Measurements from ENCODE around the gene CFAP54. TPM values are rescaled to one million over a fixed set of nuclear protein-coding genes. Genes with fewer than 3 reads are reported as not detected.

The CFAP54 gene
- polyA plus RNA-seq, 2 of the 4 experiments (the other 2 are of a cell fraction): 0.70 to 1.2 TPM

DNA sequence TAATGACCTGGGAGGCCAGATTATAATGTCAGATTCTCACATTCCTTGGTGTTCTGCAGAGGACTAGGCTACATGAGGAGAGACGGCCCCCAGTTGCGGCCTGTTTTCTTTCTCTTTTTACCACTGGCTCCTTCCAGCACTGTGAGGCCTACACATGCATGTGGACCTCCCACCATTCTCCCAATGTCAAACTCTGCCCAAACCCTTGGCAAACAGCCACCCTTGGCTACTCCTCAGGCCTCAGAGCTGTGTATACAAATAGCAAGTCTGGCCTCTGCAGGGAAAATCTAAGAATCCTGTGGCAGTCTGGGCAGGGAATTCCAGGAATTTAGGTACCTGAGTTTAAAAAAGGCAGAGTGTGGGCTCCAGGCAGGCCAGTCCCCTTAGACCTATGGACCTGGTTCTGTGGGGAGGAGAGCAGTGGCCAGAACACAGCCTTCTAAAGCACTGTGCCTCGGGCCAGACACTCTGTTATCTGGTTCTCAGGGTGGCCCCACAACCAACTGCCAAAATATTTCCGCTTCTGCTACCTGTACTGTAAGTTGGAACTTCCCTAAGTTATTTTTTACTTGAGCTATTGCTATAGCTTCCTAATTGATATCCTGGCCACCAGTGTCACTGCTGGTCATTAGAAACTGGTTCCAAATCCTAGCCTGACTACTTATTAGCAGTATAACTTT, 397.8 kb downstream of the CFAP54 start:
- 69% methylated on average over 4 of the region's 4 CpGs for whole genome bisulfite sequencing (ENCODE audit: missing lambda C conversion rate)
- no peak overlapping the region for H3K4me2 ChIP-seq
- H3K4me3 ChIP-seq: no peak overlapping the region
- ChIA-PET POLR2A (no interaction called here), CTCF (no interaction called here)
- no peaks in the 10 kb centered on the region for H3K9me3 ChIP-seq
- FAIRE-seq: no peak
- no peak overlapping the region for H3K27ac ChIP-seq
- no peak for ATAC-seq
- TF ChIP-seq, protein P1, sequence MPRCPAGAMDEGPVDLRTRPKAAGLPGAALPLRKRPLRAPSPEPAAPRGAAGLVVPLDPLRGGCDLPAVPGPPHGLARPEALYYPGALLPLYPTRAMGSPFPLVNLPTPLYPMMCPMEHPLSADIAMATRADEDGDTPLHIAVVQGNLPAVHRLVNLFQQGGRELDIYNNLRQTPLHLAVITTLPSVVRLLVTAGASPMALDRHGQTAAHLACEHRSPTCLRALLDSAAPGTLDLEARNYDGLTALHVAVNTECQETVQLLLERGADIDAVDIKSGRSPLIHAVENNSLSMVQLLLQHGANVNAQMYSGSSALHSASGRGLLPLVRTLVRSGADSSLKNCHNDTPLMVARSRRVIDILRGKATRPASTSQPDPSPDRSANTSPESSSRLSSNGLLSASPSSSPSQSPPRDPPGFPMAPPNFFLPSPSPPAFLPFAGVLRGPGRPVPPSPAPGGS (IDR thresholded peaks at IDR 0.05): no peak
- TF ChIP-seq NFE2L2 (conservative IDR thresholded peaks at IDR 0.05; ENCODE audit: low read length) (no peak), PHF8 (IDR thresholded peaks at IDR 0.05; ENCODE audit: borderline replicate concordance, low read depth) (no peak), EHF (CRISPR knock-in tag; IDR thresholded peaks at IDR 0.05) (no peak), GATA3 (IDR thresholded peaks at IDR 0.05; ENCODE audit: borderline replicate concordance) (no peak), RNF2 (IDR thresholded peaks at IDR 0.05; ENCODE audit: borderline replicate concordance, low read depth) (no peak), RFX5 (IDR thresholded peaks at IDR 0.05) (no peak), RAD21 (conservative IDR thresholded peaks at IDR 0.05 in 1 of 2, IDR thresholded peaks at IDR 0.05 in 1 of 2) (no peak), EP300 (IDR thresholded peaks at IDR 0.05) (no peak), CBX8 (IDR thresholded peaks at IDR 0.05) (no peak), NPAS2 (CRISPR knock-in tag; IDR thresholded peaks at IDR 0.05; ENCODE audit: borderline replicate concordance) (no peak), CHD4 (IDR thresholded peaks at IDR 0.05; ENCODE audit: borderline replicate concordance) (no peak), FOXS1 (CRISPR knock-in tag; IDR thresholded peaks at IDR 0.05) (no peak), TP53 (CRISPR knock-in tag; IDR thresholded peaks at IDR 0.05) (no peak), CBX2 (IDR thresholded peaks at IDR 0.05; ENCODE audit: borderline replicate concordance, low read depth) (no peak), POLR2AphosphoS2 (conservative IDR thresholded peaks at IDR 0.05; ENCODE audit: low read length) (no peak)
- TF ChIP-seq, protein P2, sequence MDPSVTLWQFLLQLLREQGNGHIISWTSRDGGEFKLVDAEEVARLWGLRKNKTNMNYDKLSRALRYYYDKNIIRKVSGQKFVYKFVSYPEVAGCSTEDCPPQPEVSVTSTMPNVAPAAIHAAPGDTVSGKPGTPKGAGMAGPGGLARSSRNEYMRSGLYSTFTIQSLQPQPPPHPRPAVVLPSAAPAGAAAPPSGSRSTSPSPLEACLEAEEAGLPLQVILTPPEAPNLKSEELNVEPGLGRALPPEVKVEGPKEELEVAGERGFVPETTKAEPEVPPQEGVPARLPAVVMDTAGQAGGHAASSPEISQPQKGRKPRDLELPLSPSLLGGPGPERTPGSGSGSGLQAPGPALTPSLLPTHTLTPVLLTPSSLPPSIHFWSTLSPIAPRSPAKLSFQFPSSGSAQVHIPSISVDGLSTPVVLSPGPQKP (IDR thresholded peaks at IDR 0.05; ENCODE audit: low read depth, low read length): no peak
- DNase-seq (ENCODE audit: low read depth in 1 of 2, low spot score in 1 of 2): no peak
- peaks cover 14% of the 10 kb centered on the region; the same call in 2 of the 3 replicates for H3K4me1 ChIP-seq

DNA sequence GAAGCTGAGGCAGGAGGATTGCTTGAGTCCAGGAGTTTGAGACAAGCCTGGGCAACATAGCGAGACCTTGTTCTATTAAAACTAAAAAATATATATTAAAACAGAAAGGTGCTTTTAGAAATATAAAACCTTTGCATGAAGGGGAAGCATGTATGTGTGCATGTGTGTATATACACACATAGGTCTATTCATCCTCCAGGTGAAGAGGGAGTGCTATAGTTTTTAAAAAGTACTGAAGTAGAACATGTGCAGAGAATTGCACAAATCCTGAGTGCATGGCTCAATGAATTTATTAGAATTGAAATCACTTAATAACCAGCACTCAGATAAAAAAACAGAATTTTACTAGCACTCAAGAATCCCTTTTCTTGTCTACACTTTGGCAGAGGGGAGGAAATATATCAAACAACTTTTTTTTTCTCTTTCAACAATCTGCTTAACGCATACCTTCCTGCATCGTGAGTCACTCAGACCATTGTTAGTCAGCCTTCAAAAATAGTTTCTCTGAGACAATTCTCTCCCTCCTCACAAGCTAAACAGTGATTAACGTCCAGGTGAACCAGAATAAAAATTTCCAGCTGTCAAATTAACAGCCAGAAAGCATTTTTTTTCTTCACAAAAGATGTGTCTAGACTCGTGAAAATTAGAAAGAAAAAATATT, 400.0 kb downstream of the CFAP54 start:
- H3K27ac ChIP-seq: no peak overlapping the region
- FAIRE-seq (no peak), DNase-seq (ENCODE audit: low read depth in 1 of 2, low spot score in 1 of 2) (peak; percentile 13 to 22), ATAC-seq (peak; percentile 76 to 85; a peak in 5 of 6 replicates)
- ChIA-PET POLR2A (no interaction called here), CTCF (no interaction called here)
- H3K4me2 ChIP-seq: peak overlapping the region; percentile 39
- no peak overlapping the region for H3K4me3 ChIP-seq
- peaks cover 14% of the 10 kb centered on the region; the same call in 2 of the 3 replicates for H3K4me1 ChIP-seq
- WGBS (ENCODE audit: missing lambda C conversion rate): 19% methylated on average over 5 of the region's 5 CpGs
- no peaks in the 10 kb centered on the region for H3K9me3 ChIP-seq
- no peak for TF ChIP-seq HOXB13 (CRISPR knock-in tag; IDR thresholded peaks at IDR 0.05; ENCODE audit: low read depth)
- TF ChIP-seq TP53 (CRISPR knock-in tag; IDR thresholded peaks at IDR 0.05): no peak
- no peak for TF ChIP-seq HOXA7 (CRISPR knock-in tag; IDR thresholded peaks at IDR 0.05)
- TF ChIP-seq, protein P3, sequence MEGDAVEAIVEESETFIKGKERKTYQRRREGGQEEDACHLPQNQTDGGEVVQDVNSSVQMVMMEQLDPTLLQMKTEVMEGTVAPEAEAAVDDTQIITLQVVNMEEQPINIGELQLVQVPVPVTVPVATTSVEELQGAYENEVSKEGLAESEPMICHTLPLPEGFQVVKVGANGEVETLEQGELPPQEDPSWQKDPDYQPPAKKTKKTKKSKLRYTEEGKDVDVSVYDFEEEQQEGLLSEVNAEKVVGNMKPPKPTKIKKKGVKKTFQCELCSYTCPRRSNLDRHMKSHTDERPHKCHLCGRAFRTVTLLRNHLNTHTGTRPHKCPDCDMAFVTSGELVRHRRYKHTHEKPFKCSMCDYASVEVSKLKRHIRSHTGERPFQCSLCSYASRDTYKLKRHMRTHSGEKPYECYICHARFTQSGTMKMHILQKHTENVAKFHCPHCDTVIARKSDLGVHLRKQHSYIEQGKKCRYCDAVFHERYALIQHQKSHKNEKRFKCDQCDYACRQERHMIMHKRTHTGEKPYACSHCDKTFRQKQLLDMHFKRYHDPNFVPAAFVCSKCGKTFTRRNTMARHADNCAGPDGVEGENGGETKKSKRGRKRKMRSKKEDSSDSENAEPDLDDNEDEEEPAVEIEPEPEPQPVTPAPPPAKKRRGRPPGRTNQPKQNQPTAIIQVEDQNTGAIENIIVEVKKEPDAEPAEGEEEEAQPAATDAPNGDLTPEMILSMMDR (IDR thresholded peaks at IDR 0.05): no peak
- TF ChIP-seq MYC (IDR thresholded peaks at IDR 0.05; ENCODE audit: borderline replicate concordance, low read length): no peak
- no peak for TF ChIP-seq RARB (CRISPR knock-in tag; IDR thresholded peaks at IDR 0.05)
- TF ChIP-seq, protein P4, sequence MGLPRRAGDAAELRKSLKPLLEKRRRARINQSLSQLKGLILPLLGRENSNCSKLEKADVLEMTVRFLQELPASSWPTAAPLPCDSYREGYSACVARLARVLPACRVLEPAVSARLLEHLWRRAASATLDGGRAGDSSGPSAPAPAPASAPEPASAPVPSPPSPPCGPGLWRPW (IDR thresholded peaks at IDR 0.05): no peak
- TF ChIP-seq SREBF2 (IDR thresholded peaks at IDR 0.05): no peak
- no peak for TF ChIP-seq EP300 (IDR thresholded peaks at IDR 0.05)
- TF ChIP-seq CEBPB (IDR thresholded peaks at IDR 0.05): no peak
- no peak for TF ChIP-seq RCOR1 (IDR thresholded peaks at IDR 0.05; ENCODE audit: low read depth, low read length)
- no peak for TF ChIP-seq HEYL (CRISPR knock-in tag; IDR thresholded peaks at IDR 0.05)
- peak; percentile 53 for TF ChIP-seq JUNB (IDR thresholded peaks at IDR 0.05)
- TF ChIP-seq CBX8 (IDR thresholded peaks at IDR 0.05): no peak
- no peak for TF ChIP-seq FOSL2 (IDR thresholded peaks at IDR 0.05)
- peak; percentile 46 for TF ChIP-seq FOSL2 (CRISPR knock-in tag; IDR thresholded peaks at IDR 0.05)
